GM23338 (cell line): Measurements from ENCODE around the gene KRTAP1-4. TPM values are rescaled to one million over a fixed set of nuclear protein-coding genes. Genes with fewer than 3 reads are reported as not detected.

Experiments used
- ATAC-seq: fragments of 200-7000 bp; cut with Tn5 transposase; 3 replicates; pipeline ENCODE4 v1.9.1; 2020
- DNase-seq: peaks from one replicate; pipeline ENCODE4 v3.0.0-alpha.2; 2015; ENCODE audit warnings: low spot score
- H2AFZ ChIP-seq: fragments of 200-600 bp; sonication (generic); 2 replicates; pipeline ENCODE4 v1.8.0; 2016; ENCODE audit warnings: antibody characterized with exemption, mild to moderate bottlenecking, moderate library complexity
- H3F3A ChIP-seq: fragments of 200-600 bp; sonication (generic); replicated peaks from 2 replicates; pipeline ENCODE4 v1.8.0; 2017; ENCODE audit warnings: antibody characterized with exemption, mixed run types, low read depth
- H3K27ac ChIP-seq: fragments of 200-600 bp; sonication (generic); 2 replicates; pipeline ENCODE4 v1.6.1; 2016; ENCODE audit warnings: low read depth
- H3K27me3 ChIP-seq: fragments of 200-600 bp; sonication (generic); 2 replicates; pipeline ENCODE4 v1.8.0; 2016; ENCODE audit warnings: mild to moderate bottlenecking, mixed run types, moderate library complexity; ENCODE audit not compliant: insufficient read depth
- H3K36me3 ChIP-seq: fragments of 200-600 bp; sonication (generic); 2 replicates; pipeline ENCODE4 v1.8.0; 2016; ENCODE audit warnings: mild to moderate bottlenecking; ENCODE audit not compliant: insufficient read depth
- H3K4me1 ChIP-seq: fragments of 200-600 bp; sonication (generic); 2 replicates; pipeline ENCODE4 v1.8.0; 2016; ENCODE audit warnings: mild to moderate bottlenecking, moderate library complexity; ENCODE audit not compliant: insufficient read depth
- H3K4me2 ChIP-seq: fragments of 200-600 bp; sonication (generic); 2 replicates; pipeline ENCODE4 v1.7.1; 2017; ENCODE audit warnings: mixed run types
- H3K4me3 ChIP-seq: fragments of 200-600 bp; sonication (generic); 2 replicates; pipeline ENCODE4 v1.6.1; 2016; ENCODE audit warnings: mixed run types
- H3K79me2 ChIP-seq: fragments of 200-600 bp; sonication (generic); replicated peaks from 2 replicates; pipeline ENCODE4 v1.8.0; 2017; ENCODE audit warnings: mild to moderate bottlenecking; ENCODE audit not compliant: insufficient read depth
- H3K9me2 ChIP-seq: fragments of 200-600 bp; sonication (generic); 2 replicates; pipeline ENCODE4 v1.8.0; 2017; ENCODE audit not compliant: insufficient read depth
- H4K20me1 ChIP-seq: fragments of 200-600 bp; sonication (generic); replicated peaks from 2 replicates; pipeline ENCODE4 v1.8.0; 2017; ENCODE audit warnings: mild to moderate bottlenecking; ENCODE audit not compliant: insufficient read depth
- H3K27ac Mint-ChIP-seq: 2 replicates; pipeline ENCODE4 v1.8.0; 2020; ENCODE audit warnings: inconsistent platforms, mild to moderate bottlenecking, moderate library complexity, mixed read lengths
- H3K27me3 Mint-ChIP-seq: 3 replicates; pipeline ENCODE4 v1.8.0; 2022; ENCODE audit warnings: low read depth, mild to moderate bottlenecking, moderate library complexity, mixed read lengths, inconsistent platforms; ENCODE audit not compliant: insufficient read depth, poor library complexity
- H3K36me3 Mint-ChIP-seq: 3 replicates; pipeline ENCODE4 v1.8.0; 2021; ENCODE audit warnings: low read depth, mild to moderate bottlenecking, inconsistent platforms, moderate library complexity, mixed read lengths
- H3K4me1 Mint-ChIP-seq: 3 replicates; pipeline ENCODE4 v1.8.0; 2020; ENCODE audit warnings: mild to moderate bottlenecking, inconsistent platforms, mixed read lengths
- H3K4me3 Mint-ChIP-seq: 3 replicates; pipeline ENCODE4 v1.8.0; 2021; ENCODE audit warnings: moderate library complexity, mild to moderate bottlenecking, inconsistent platforms, mixed read lengths
- H3K9me3 Mint-ChIP-seq: 3 replicates; pipeline ENCODE4 v1.8.0; 2020; ENCODE audit warnings: moderate library complexity, mild to moderate bottlenecking, inconsistent platforms, mixed read lengths
- CREB1 ChIP-seq: fragments of 250-450 bp; sonication (Bioruptor Pico); IDR thresholded peaks from 2 replicates; pipeline ENCODE4 v1.5.0; 2020; ENCODE audit warnings: low read depth, mild to moderate bottlenecking, moderate library complexity
- EZH2 ChIP-seq: fragments of 200-600 bp; sonication (generic); IDR thresholded peaks from one replicate; pipeline ENCODE4 v1.8.0; 2017; ENCODE audit warnings: antibody characterized with exemption, mild to moderate bottlenecking, low read depth; ENCODE audit not compliant: unreplicated experiment
- EZH2phosphoT487 ChIP-seq: fragments of 200-600 bp; sonication (generic); IDR thresholded peaks from one replicate; pipeline ENCODE4 v1.8.1; 2018; ENCODE audit warnings: antibody characterized with exemption; ENCODE audit not compliant: unreplicated experiment
- STAT1 ChIP-seq: IDR thresholded peaks from one replicate; pipeline ENCODE4 v1.6.1; 2016; ENCODE audit warnings: antibody characterized with exemption; ENCODE audit not compliant: unreplicated experiment
- ZNF114 ChIP-seq: fragments of 250-450 bp; sonication (Bioruptor Pico); IDR thresholded peaks from 2 replicates; pipeline ENCODE4 v1.5.0; 2020; ENCODE audit warnings: mild to moderate bottlenecking, moderate library complexity
- ZNF331 ChIP-seq: fragments of 250-450 bp; sonication (Bioruptor Pico); IDR thresholded peaks from 2 replicates; pipeline ENCODE4 v1.5.0; 2020; ENCODE audit warnings: low read depth, mild to moderate bottlenecking, moderate library complexity
- polyA plus RNA-seq: library from polyadenylated mRNA; unstranded; fragments of >200 nt; fragmentation: Nextera tagmentation; extraction: Ambion mirVana; gene quantifications from 2 replicates; pipeline ENCODE4 v1.2.1, GENCODE V29; 2016
- total RNA-seq: library from RNA; depleted of rRNA; stranded (reverse); fragments of >200 nt; shearing (Covaris generic); gene quantifications from 2 replicates; pipeline ENCODE4 v1.2.3, GENCODE V29; 2014
- TF ChIP-seq, protein P1 (sequence below), 2 experiments: fragments of 200-600 bp in 1 of 2; sonication (generic) in 1 of 2; conservative IDR thresholded peaks; 2 replicates each; pipeline versions ENCODE4 v1.5.1 to v1.6.1; 2016 to 2017; ENCODE audit warnings: antibody characterized with exemption in 2 of 2, low read depth in 2 of 2, mild to moderate bottlenecking in 2 of 2, moderate library complexity in 1 of 2
- TF ChIP-seq, protein P2 (sequence below): IDR thresholded peaks from one replicate; pipeline ENCODE4 v1.6.1; 2018; ENCODE audit warnings: antibody characterized with exemption; ENCODE audit not compliant: unreplicated experiment
- TF ChIP-seq, protein P3 (sequence below): IDR thresholded peaks from 2 replicates; pipeline ENCODE4 v1.6.1; 2016; ENCODE audit warnings: antibody characterized with exemption
- TF ChIP-seq, protein P4 (sequence below): fragments of 250-450 bp; sonication (Bioruptor Pico); IDR thresholded peaks from 2 replicates; pipeline ENCODE4 v1.5.0; 2020; ENCODE audit warnings: mild to moderate bottlenecking, moderate library complexity

The KRTAP1-4 gene
- total and polyA plus RNA-seq, 2 experiments from 2014 or later = not detected

DNA sequence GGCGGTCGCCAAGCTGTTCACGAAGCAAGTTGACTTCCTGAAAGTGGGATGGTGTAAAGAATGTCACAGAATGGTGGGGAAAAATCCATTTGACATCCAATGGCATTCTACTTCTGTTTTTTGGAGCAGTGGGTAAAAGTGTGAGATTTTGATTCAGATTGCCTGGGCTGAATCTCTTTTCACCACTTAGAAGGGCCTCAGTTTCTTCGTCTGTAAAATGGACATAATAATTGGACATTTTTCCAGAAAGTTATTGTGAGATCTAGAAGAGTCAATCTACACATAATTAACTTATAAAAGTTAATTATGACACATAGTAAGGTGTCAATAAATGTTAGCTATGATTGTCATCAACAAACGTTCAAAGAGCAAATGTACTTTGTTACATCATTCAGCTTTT lies 48.9 kb downstream of the KRTAP1-4 start (continued):
- TF ChIP-seq, protein P1, sequence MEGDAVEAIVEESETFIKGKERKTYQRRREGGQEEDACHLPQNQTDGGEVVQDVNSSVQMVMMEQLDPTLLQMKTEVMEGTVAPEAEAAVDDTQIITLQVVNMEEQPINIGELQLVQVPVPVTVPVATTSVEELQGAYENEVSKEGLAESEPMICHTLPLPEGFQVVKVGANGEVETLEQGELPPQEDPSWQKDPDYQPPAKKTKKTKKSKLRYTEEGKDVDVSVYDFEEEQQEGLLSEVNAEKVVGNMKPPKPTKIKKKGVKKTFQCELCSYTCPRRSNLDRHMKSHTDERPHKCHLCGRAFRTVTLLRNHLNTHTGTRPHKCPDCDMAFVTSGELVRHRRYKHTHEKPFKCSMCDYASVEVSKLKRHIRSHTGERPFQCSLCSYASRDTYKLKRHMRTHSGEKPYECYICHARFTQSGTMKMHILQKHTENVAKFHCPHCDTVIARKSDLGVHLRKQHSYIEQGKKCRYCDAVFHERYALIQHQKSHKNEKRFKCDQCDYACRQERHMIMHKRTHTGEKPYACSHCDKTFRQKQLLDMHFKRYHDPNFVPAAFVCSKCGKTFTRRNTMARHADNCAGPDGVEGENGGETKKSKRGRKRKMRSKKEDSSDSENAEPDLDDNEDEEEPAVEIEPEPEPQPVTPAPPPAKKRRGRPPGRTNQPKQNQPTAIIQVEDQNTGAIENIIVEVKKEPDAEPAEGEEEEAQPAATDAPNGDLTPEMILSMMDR (conservative IDR thresholded peaks at IDR 0.05; ENCODE audit: low read depth in 2 of 2) = no peak
- TF ChIP-seq, protein P2, sequence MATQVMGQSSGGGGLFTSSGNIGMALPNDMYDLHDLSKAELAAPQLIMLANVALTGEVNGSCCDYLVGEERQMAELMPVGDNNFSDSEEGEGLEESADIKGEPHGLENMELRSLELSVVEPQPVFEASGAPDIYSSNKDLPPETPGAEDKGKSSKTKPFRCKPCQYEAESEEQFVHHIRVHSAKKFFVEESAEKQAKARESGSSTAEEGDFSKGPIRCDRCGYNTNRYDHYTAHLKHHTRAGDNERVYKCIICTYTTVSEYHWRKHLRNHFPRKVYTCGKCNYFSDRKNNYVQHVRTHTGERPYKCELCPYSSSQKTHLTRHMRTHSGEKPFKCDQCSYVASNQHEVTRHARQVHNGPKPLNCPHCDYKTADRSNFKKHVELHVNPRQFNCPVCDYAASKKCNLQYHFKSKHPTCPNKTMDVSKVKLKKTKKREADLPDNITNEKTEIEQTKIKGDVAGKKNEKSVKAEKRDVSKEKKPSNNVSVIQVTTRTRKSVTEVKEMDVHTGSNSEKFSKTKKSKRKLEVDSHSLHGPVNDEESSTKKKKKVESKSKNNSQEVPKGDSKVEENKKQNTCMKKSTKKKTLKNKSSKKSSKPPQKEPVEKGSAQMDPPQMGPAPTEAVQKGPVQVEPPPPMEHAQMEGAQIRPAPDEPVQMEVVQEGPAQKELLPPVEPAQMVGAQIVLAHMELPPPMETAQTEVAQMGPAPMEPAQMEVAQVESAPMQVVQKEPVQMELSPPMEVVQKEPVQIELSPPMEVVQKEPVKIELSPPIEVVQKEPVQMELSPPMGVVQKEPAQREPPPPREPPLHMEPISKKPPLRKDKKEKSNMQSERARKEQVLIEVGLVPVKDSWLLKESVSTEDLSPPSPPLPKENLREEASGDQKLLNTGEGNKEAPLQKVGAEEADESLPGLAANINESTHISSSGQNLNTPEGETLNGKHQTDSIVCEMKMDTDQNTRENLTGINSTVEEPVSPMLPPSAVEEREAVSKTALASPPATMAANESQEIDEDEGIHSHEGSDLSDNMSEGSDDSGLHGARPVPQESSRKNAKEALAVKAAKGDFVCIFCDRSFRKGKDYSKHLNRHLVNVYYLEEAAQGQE = no peak
- TF ChIP-seq EZH2 (no peak), ZNF114 (no peak)

DNA sequence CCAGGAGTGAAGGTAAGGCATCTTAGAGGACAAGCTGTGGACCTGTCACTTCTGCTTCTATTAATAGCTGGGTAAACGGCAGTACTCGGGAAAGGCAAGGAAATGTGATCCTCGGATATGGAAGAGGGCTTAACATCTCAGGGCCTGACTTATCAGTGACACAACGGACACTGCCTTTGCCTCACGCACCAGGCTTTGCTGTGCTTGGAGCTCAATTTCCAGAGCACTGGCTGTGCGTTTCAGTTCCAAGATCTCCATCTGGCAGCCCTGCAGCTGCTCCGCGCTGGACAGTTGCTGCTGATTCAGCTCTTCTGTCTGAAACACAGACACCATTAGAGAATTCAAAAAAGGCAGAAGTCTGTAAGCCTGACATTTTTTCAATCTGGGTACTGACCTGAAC lies 49.4 kb downstream of the KRTAP1-4 start:
- H3K36me3 ChIP-seq = no peaks in the 10 kb centered on the region
- no peaks in the 10 kb centered on the region for H4K20me1 ChIP-seq
- Mint-ChIP-seq H3K4me3 (no peak overlapping the region), H3K9me3 (no peaks in the 10 kb centered on the region), H3K36me3 (no peaks in the 10 kb centered on the region), H3K27me3 (peaks cover 6% of the 10 kb centered on the region), H3K4me1 (peaks cover 11% of the 10 kb centered on the region; the same call in 2 of the 3 replicates), H3K27ac (no peak overlapping the region)
- no peaks in the 10 kb centered on the region for H3F3A ChIP-seq
- no peak for DNase-seq
- H3K27me3 ChIP-seq = no peaks in the 10 kb centered on the region
- H3K79me2 ChIP-seq = no peaks in the 10 kb centered on the region
- H3K4me3 ChIP-seq = no peak overlapping the region
- H2AFZ ChIP-seq = peak overlapping the region; percentile 84
- 0 out of 2 replicates have a peak, but pooled peaks cover 3% of the 10 kb centered on the region for H3K4me1 ChIP-seq
- ATAC-seq = no peak
- no peak overlapping the region for H3K27ac ChIP-seq
- 0 out of 2 replicates have a peak, but pooled peaks cover 3% of the 10 kb centered on the region for H3K9me2 ChIP-seq
- no peak overlapping the region for H3K4me2 ChIP-seq
- TF ChIP-seq EZH2phosphoT487 (no peak), ZNF331 (no peak), CREB1 (CRISPR knock-in tag) (no peak), STAT1 (no peak), ZNF114 (no peak)
- TF ChIP-seq, protein P3, sequence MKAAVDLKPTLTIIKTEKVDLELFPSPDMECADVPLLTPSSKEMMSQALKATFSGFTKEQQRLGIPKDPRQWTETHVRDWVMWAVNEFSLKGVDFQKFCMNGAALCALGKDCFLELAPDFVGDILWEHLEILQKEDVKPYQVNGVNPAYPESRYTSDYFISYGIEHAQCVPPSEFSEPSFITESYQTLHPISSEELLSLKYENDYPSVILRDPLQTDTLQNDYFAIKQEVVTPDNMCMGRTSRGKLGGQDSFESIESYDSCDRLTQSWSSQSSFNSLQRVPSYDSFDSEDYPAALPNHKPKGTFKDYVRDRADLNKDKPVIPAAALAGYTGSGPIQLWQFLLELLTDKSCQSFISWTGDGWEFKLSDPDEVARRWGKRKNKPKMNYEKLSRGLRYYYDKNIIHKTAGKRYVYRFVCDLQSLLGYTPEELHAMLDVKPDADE = no peak
- TF ChIP-seq, protein P4, sequence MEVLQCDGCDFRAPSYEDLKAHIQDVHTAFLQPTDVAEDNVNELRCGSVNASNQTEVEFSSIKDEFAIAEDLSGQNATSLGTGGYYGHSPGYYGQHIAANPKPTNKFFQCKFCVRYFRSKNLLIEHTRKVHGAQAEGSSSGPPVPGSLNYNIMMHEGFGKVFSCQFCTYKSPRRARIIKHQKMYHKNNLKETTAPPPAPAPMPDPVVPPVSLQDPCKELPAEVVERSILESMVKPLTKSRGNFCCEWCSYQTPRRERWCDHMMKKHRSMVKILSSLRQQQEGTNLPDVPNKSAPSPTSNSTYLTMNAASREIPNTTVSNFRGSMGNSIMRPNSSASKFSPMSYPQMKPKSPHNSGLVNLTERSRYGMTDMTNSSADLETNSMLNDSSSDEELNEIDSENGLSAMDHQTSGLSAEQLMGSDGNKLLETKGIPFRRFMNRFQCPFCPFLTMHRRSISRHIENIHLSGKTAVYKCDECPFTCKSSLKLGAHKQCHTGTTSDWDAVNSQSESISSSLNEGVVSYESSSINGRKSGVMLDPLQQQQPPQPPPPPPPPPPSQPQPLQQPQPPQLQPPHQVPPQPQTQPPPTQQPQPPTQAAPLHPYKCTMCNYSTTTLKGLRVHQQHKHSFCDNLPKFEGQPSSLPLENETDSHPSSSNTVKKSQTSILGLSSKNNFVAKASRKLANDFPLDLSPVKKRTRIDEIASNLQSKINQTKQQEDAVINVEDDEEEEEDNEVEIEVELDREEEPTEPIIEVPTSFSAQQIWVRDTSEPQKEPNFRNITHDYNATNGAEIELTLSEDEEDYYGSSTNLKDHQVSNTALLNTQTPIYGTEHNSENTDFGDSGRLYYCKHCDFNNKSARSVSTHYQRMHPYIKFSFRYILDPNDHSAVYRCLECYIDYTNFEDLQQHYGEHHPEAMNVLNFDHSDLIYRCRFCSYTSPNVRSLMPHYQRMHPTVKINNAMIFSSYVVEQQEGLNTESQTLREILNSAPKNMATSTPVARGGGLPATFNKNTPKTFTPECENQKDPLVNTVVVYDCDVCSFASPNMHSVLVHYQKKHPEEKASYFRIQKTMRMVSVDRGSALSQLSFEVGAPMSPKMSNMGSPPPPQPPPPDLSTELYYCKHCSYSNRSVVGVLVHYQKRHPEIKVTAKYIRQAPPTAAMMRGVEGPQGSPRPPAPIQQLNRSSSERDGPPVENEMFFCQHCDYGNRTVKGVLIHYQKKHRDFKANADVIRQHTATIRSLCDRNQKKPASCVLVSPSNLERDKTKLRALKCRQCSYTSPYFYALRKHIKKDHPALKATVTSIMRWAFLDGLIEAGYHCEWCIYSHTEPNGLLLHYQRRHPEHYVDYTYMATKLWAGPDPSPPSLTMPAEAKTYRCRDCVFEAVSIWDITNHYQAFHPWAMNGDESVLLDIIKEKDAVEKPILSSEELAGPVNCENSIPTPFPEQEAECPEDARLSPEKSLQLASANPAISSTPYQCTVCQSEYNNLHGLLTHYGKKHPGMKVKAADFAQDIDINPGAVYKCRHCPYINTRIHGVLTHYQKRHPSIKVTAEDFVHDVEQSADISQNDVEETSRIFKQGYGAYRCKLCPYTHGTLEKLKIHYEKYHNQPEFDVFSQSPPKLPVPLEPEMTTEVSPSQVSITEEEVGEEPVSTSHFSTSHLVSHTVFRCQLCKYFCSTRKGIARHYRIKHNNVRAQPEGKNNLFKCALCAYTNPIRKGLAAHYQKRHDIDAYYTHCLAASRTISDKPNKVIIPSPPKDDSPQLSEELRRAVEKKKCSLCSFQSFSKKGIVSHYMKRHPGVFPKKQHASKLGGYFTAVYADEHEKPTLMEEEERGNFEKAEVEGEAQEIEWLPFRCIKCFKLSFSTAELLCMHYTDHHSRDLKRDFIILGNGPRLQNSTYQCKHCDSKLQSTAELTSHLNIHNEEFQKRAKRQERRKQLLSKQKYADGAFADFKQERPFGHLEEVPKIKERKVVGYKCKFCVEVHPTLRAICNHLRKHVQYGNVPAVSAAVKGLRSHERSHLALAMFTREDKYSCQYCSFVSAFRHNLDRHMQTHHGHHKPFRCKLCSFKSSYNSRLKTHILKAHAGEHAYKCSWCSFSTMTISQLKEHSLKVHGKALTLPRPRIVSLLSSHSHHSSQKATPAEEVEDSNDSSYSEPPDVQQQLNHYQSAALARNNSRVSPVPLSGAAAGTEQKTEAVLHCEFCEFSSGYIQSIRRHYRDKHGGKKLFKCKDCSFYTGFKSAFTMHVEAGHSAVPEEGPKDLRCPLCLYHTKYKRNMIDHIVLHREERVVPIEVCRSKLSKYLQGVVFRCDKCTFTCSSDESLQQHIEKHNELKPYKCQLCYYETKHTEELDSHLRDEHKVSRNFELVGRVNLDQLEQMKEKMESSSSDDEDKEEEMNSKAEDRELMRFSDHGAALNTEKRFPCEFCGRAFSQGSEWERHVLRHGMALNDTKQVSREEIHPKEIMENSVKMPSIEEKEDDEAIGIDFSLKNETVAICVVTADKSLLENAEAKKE (CRISPR knock-in tag) = no peak
- TF ChIP-seq, protein P1 (conservative IDR thresholded peaks at IDR 0.05; ENCODE audit: low read depth in 2 of 2) = no peak
